ENCODE measurements around the gene HIRIP3.

Gene HIRIP3

GRCh38 chr16:29983420-29984136 lies 11.8 kb downstream of the HIRIP3 start:
- no peak for DNase-seq (ENCODE audit: low spot score)

- no peak for DNase-seq (ENCODE audit: low spot score)
Observed at GRCh38 chr16:29982560-29983419, 12.6 kb downstream of the HIRIP3 start.

GRCh38 chr16:29978564-29979270 lies 16.7 kb downstream of the HIRIP3 start:
- DNase-seq (ENCODE audit: low spot score): no peak

GRCh38 chr16:29978081-29978480 lies 17.3 kb downstream of the HIRIP3 start:
- no peak for DNase-seq (ENCODE audit: low spot score)

- DNase-seq (ENCODE audit: low spot score): peak; percentile 52
Observed at GRCh38 chr16:29977063-29977825, 18.2 kb downstream of the HIRIP3 start.

- DNase-seq (ENCODE audit: low spot score): no peak
Observed at GRCh38 chr16:29975811-29976511, 19.5 kb downstream of the HIRIP3 start.

GRCh38 chr16:29975134-29975538 lies 20.3 kb downstream of the HIRIP3 start:
- no peak for DNase-seq (ENCODE audit: low spot score)

- peak; percentile 63 for DNase-seq (ENCODE audit: low spot score)
Observed at GRCh38 chr16:29974291-29975133, 20.9 kb downstream of the HIRIP3 start.

- DNase-seq (ENCODE audit: low spot score): peak; percentile 99
Observed at GRCh38 chr16:29973384-29974246, 21.8 kb downstream of the HIRIP3 start, which contains the start of gene TAOK2. TSS of gene TAOK2 (plus strand) at chr16:29973868. CDS start at chr16:29977773, 3,905 bp downstream.

- DNase-seq (ENCODE audit: low spot score): no peak
Observed at GRCh38 chr16:29972992-29973383, 22.4 kb downstream of the HIRIP3 start.

- DNase-seq (ENCODE audit: low spot score): no peak
Observed at GRCh38 chr16:29972500-29972899, 22.9 kb downstream of the HIRIP3 start.

- no peak for DNase-seq (ENCODE audit: low spot score)
Observed at GRCh38 chr16:29971304-29971703, 24.1 kb downstream of the HIRIP3 start.

GRCh38 chr16:29968205-29968604 lies 27.2 kb downstream of the HIRIP3 start:
- no peak for DNase-seq (ENCODE audit: low spot score)

GRCh38 chr16:29963021-29963743 lies 32.2 kb downstream of the HIRIP3 start:
- no peak for DNase-seq (ENCODE audit: low spot score)

- peak; percentile 30 for DNase-seq (ENCODE audit: low spot score)
Observed at GRCh38 chr16:29962344-29962994, 32.9 kb downstream of the HIRIP3 start.

- peak; percentile 85 for DNase-seq (ENCODE audit: low spot score)
Observed at GRCh38 chr16:29961479-29962343, 33.7 kb downstream of the HIRIP3 start, which contains the start of gene TMEM219. TSS of gene TMEM219 (plus strand) at chr16:29962079. CDS start at chr16:29963144, 1,065 bp downstream.

- no peak for DNase-seq (ENCODE audit: low spot score)
Observed at GRCh38 chr16:29961127-29961478, 34.3 kb downstream of the HIRIP3 start.
